HL-60/S4 treated with phorbol 12-myristate 13-acetate at 8.2 ng/mL for 4 days and 3 days (cell line): Measurements from ENCODE around the gene ADAM30.
"Not testable (repeated sequence)": the region's sequence is repeated elsewhere in the genome, so short reads cannot be mapped to it uniquely, and the experiment has no call there.

Experiments
- in situ Hi-C: fragments of 300-500 bp; cut with MboI; formaldehyde crosslinking; loops from 2 replicates; pipeline ENCODE4 v1.15.0; 2022; ENCODE audit warnings: low sequenced_read_pairs

The ADAM30 gene

GRCh38 chr1:119879510-119880434 lies 16.5 kb downstream of the ADAM30 start:
- in situ Hi-C loops: no loop called here

DNA sequence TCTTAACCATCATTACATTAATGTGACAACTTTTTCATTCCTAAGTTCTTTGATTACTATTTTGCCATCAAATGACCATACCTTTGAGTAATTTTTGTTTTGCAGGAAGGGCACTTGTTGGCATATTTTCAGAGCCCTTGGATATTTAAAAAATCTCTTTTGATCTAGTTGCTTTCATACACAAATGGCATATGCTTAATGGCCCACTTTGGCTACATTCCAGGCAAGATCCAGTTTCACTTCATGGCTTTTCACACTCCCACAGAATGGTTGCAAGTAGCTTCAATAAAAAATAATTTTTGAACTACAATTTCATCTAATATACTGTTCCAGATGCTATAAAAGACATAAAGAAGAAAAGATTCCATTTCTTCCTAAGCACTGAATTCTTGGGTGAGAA lies 18.1 kb downstream of the ADAM30 start:
- in situ Hi-C loops: no loop called here

DNA sequence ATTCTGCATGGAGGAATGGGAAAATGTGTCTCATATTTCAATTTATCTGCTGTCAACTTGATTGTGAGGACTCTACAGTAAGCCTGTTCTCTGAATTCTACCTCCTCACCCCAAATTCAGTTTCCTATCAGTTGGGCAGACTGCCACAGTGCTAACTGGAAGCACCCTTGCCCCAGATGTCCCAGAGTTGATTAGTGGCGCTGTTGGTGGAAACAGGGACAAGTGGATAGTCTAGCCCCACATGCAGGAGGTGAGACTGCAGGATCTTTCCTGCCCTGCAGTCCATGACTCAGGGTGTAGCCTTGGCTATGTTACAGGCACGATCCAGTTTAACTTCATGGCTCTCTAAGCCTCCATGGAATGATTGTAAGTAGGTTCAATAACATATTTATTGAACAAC lies 22.1 kb downstream of the ADAM30 start:
- in situ Hi-C loops: no loop called here

GRCh38 chr1:119873135-119874015 lies 22.9 kb downstream of the ADAM30 start:
- in situ Hi-C loops: no loop called here

DNA sequence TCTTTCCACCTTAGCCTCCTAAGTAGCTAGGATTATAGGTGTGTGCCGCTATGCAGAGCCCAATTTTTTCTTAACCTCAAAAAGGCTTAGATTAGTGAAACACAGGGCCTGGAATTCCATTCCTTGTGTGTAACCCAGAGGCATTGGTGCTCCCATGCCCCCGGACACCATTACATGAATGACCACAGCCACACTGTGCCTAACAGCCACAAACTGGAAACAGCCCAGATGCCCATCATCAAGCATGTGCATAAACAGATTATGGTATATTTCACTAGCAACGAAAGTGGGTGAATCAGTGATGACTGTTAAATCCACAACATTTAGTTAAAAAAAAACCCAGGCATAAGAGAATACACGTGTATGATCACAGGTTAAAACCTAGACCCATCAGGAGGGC lies 24.4 kb downstream of the ADAM30 start:
- in situ Hi-C loops: no loop called here

- in situ Hi-C loops: no loop called here
Measured at GRCh38 chr1:119870917-119871596, 25.3 kb downstream of the ADAM30 start.

DNA sequence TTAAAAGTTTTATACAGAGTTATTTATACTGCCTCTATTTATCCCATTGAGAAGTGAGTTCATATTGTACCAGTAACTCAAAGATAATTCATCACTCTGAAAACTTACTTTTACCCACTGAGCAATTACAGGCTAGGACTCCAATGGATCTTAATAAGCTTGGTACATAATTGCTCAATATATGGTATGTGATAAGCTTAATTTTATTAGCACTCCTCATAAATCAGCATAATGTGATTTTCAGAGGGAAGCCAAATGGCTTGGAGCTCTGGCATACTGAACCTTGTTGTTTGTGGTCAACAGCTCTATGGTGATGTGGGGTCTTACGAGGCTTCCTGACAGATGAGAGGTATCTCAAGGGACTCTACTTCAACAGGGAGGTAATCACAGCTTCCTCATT lies 26.3 kb downstream of the ADAM30 start:
- in situ Hi-C loops: no loop called here

DNA sequence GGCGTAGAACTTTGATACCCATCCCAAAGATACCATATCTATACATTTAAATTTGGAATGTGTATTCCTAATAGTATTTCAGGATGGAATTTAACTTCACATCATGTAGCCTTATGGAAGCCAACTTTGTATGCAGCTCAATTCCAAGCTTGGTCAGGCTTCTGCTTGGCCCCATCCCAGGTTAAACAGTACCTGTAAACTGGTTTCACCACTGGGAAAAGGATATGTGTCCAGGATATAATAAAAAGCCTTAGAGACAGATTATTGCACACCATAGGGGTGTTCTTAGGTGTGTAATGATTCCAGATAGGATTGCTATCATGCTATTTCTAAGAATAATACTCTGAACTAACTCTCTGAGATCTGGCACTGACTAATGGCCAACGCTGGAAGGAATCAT lies 28.1 kb downstream of the ADAM30 start:
- in situ Hi-C loops: no loop called here

GRCh38 chr1:119866451-119866850 lies 29.9 kb downstream of the ADAM30 start:
- in situ Hi-C loops: no loop called here

- in situ Hi-C loops: no loop called here
Measured at GRCh38 chr1:119865627-119866026, 30.7 kb downstream of the ADAM30 start.

DNA sequence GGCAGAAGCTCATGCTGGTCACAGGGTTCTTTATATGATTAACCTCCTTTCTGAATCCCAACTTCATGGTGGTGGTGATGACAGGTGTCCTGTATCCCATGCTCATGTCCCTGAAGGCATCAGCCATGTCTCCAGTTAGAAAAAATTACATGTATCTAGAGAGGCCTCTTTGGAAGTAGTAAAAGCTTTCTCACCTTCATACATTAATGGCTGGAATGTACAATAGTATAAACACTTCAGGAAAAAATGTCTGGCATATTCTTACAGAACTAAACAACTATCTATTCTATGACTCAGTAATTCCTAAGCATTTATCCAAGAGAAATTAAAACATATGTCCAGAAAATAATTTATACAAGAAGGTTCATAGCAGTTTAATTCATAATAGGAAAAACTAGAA lies 34.0 kb downstream of the ADAM30 start:
- in situ Hi-C loops: no loop called here

DNA sequence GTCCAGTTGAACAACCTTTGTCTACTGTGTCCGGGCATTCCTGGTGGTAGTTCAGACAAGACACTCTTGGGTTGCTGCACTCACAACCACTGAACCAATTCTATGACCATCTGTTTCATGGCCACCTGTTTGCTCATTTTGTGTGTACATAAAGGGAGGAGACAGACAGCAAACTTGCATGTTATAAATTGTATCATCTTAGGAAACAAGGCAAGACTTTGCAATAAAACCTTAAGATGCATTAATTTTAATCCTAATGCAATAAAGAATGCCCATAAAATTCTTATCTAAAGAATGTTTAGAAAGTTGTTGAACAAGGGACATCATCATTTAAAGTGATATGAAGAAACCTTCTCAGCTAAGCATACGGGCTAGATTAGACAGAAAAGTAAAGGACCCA lies 34.8 kb downstream of the ADAM30 start:
- in situ Hi-C loops: no loop called here

- in situ Hi-C loops: no loop called here
Measured at GRCh38 chr1:119859647-119860046, 36.7 kb downstream of the ADAM30 start.

DNA sequence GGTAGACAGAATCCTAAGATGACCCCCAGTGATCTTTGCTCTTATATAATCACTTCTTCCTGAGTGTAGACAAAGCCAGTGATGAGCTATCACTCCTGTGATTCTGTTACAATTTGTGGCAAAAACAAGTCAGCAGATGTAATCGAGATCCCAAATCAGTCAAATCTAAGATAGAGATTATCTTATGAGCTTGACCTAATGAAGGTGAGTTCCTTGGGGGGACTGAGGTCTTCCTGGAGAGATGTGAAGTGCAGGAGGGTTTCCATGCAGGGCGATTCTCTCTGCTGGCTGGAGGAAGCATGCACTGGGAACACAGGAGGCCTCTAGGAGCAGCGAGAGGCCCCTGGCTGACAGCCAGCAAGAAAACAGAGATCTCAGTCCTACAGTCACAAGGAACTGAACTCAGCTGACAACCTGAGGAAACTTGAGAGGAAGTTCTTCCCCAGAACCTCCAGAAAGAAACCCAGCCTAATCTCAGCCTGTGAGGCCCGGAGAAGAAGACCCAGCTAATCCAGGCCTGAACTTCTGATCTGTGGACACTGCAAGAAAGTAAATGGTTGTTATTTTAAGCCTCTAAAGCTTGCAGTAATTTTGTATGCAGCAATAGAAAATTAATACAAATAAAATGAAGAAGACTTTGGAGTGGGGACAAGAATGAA lies 37.6 kb downstream of the ADAM30 start:
- in situ Hi-C loops: not testable (repeated sequence)

DNA sequence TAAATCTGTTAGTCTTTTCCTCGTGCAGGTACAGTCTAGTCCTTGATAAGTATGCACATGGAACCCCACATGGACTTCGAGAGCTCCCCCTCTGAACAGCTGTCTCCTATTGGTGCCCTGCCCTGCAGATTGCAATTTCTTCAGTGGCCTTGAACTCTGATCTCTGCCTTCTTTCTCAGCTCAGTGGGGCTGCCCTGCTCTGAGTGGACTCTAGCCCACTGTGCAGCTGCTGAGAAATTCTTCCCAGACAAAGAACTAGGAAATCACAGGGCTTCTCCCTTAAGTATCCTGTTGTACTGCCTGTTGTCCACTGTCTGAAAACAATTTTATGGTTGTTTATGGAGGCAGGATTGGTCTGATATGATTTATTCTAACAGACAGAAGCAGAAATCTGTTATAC lies 38.2 kb downstream of the ADAM30 start:
- in situ Hi-C loops: no loop called here

- in situ Hi-C loops: no loop called here
Measured at GRCh38 chr1:119853155-119853554, 43.2 kb downstream of the ADAM30 start.

DNA sequence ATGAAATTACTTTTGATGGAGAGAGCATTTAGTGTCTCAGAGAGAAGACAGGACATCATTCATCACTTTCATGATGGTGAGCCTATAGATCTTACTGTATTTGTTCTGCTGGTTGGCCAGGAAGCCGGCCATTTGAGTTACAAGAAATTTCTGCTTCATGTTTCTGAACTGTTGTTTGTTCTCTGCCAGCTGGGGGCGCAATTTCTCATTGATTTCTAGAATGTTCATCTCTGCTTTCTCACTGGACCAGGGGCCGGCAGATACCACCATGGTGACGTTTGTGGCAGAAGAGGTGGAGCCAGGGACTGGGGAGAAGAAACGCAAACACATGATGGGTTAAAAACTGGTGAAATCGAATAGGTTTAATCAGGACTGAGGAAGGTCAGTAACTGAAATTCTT lies 52.1 kb downstream of the ADAM30 start:
- in situ Hi-C loops: not testable (repeated sequence)
